Left lung (tissue), 10 donors: Measurements from ENCODE around the gene EMD. TPM values are rescaled to one million over a fixed set of nuclear protein-coding genes. Genes with fewer than 3 reads are reported as not detected.
A peak's percentile ranks its signal among the peaks of the same experiment; 100 is the strongest.

Source experiments
- ATAC-seq: fragments of 200-7000 bp; cut with Tn5 transposase; one replicate; pipeline ENCODE4 v1.9.1; 2020; ENCODE audit warnings: moderate library complexity
- DNase-seq, 4 donors: peaks; one replicate each; pipeline ENCODE4 v3.0.0-alpha.2; 2013 to 2020
- H3K27ac ChIP-seq, 2 donors: fragments of 200-600 bp; sonication (generic) in 1 of 2; one replicate each; pipeline versions ENCODE4 v1.5.0 to v1.8.0; 2020 to 2021
- H3K27me3 ChIP-seq, 2 donors: fragments of 200-600 bp; sonication (generic) in 1 of 2; one replicate each; pipeline versions ENCODE4 v1.5.0 to v1.8.0; 2020 to 2021
- H3K36me3 ChIP-seq, 2 donors: fragments of 200-600 bp; sonication (generic) in 1 of 2; one replicate each; pipeline versions ENCODE4 v1.5.0 to v1.8.0; 2020 to 2021
- H3K4me1 ChIP-seq, 2 donors: fragments of 200-600 bp; one replicate each; pipeline ENCODE4 v1.8.0; 2021
- H3K4me3 ChIP-seq, 2 donors: fragments of 200-600 bp; sonication (generic) in 1 of 2; one replicate each; pipeline versions ENCODE4 v1.5.0 to v1.8.0; 2020 to 2021; ENCODE audit warnings: mild to moderate bottlenecking in 1 of 2
- H3K9me3 ChIP-seq, 2 donors: fragments of 200-600 bp; sonication (generic) in 1 of 2; one replicate each; pipeline versions ENCODE4 v1.5.0 to v1.8.0; 2020 to 2021
- intact Hi-C, 2 donors: fragments of 100-400 bp; cut with DNase I; formaldehyde crosslinking; loops; one replicate each; pipeline versions ENCODE4 v1.11.2 to v1.14.2; 2022
- polyA plus RNA-seq, 6 donors: library from polyadenylated mRNA; unstranded; fragments of 120-200 nt; gene quantifications; one replicate each; pipeline ENCODE4 v1.2.1, GENCODE V29; 2013; ENCODE audit not compliant: insufficient read length in 6 of 6
- total RNA-seq, 2 donors: library from RNA; stranded (reverse); fragmentation: NEBNext Ultra II Directional; extraction: Animal tissue kit (Norgen Biotek cat#: 25700); gene quantifications; one replicate each; pipeline ENCODE4 v1.2.1, GENCODE V29; 2021
- TF ChIP-seq, protein P1 (sequence below), 2 donors: fragments of 200-600 bp; sonication (generic) in 1 of 2; IDR thresholded peaks; one replicate each; pipeline versions ENCODE4 v1.5.0 to v1.8.0; 2021; ENCODE audit warnings: antibody characterized with exemption in 2 of 2
- donor health status: DM: no; HTN: yes; CAD: no.
- donor health status: DM: no; HTN: no; CAD: no.

EMD gene
- total and polyA plus RNA-seq, 8 donors: 50.1 to 77.1 (median 64.1) TPM

DNA sequence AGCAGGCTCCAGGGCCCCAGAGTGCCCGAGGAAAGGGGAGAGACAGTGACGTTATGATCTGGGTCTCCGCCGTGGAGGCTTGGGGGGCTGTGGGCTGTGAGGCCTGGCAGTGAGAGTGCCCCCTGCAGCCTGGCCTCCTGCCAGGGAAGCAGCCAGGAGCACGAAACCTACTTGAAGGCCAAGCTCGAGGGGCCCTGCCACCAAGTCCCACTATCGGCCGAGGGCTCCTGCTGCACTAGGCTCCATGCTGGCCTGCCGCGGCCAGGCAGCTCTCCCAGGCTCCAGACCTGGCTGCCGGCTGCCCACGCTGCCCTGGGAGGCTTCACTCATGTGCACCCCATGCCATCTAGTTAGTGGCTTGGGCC, 23.3 kb upstream of the EMD start:
- DNase-seq (no peak), ATAC-seq (peak; percentile 1)
- H3K9me3 ChIP-seq: no peaks in the 10 kb centered on the region
- H3K4me3 ChIP-seq: no peak overlapping the region
- intact Hi-C loops: no loop called here
- no peaks in the 10 kb centered on the region for H3K27me3 ChIP-seq
- peaks cover 0 to 23% of the 10 kb centered on the region in 2 donors for H3K4me1 ChIP-seq
- TF ChIP-seq, protein P1, sequence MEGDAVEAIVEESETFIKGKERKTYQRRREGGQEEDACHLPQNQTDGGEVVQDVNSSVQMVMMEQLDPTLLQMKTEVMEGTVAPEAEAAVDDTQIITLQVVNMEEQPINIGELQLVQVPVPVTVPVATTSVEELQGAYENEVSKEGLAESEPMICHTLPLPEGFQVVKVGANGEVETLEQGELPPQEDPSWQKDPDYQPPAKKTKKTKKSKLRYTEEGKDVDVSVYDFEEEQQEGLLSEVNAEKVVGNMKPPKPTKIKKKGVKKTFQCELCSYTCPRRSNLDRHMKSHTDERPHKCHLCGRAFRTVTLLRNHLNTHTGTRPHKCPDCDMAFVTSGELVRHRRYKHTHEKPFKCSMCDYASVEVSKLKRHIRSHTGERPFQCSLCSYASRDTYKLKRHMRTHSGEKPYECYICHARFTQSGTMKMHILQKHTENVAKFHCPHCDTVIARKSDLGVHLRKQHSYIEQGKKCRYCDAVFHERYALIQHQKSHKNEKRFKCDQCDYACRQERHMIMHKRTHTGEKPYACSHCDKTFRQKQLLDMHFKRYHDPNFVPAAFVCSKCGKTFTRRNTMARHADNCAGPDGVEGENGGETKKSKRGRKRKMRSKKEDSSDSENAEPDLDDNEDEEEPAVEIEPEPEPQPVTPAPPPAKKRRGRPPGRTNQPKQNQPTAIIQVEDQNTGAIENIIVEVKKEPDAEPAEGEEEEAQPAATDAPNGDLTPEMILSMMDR (IDR thresholded peaks at IDR 0.05): no peak
- H3K36me3 ChIP-seq: peaks cover 0 to 100% of the 10 kb centered on the region in 2 donors
- peak overlapping the region; percentile 13 to 59 for H3K27ac ChIP-seq

DNA sequence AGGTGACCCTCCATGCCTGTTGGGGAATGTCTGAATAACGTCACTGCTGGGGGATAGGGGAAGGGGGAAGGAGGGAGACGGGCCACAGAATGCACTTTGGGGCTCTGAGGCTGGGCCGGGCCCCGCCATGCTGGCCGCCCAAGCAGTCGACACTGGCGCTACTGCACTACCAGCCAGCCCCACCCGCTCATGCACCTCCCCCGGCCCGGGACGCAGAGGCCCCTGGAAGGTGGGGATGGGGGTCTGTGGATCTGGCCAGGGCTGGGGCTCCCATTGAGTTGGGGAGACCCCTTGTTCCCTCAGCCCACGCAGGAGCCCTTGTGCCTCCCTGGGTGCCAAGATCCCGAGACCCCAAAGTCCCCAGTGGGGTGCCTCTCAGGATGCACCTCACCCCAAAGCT, 22.5 kb upstream of the EMD start:
- no peak overlapping the region for H3K27ac ChIP-seq
- intact Hi-C loops: no loop called here
- DNase-seq: no peak
- H3K4me1 ChIP-seq: peaks cover 0 to 15% of the 10 kb centered on the region in 2 donors
- no peak overlapping the region for H3K4me3 ChIP-seq
- H3K9me3 ChIP-seq: no peaks in the 10 kb centered on the region
- H3K27me3 ChIP-seq: no peaks in the 10 kb centered on the region
- TF ChIP-seq, protein P1 (IDR thresholded peaks at IDR 0.05): no peak
- ATAC-seq: no peak
- peaks cover 0 to 100% of the 10 kb centered on the region in 2 donors for H3K36me3 ChIP-seq

DNA sequence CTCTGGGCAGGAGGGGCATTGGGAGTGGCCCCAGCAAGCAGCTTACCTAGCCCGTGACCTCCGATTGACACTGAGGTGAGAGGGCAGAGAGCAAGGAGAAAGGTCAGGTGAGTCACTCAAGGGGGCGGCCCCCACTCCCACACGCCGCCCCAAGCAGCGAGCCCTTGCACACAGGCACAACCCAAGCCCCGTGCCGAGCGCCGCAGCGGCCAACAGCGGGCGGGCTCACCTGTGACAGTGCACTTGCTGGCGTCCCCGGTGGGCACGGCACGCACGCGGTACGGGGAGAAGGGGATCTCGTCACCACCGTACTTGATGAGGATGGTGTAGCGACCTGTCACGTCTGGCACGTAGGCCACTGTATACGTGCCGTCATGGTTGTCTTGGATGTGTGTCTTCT, 21.9 kb upstream of the EMD start:
- no peak for DNase-seq
- intact Hi-C loops: no loop called here
- no peak for ATAC-seq
- Histone ChIP-seq H3K4me1 (peaks cover 0 to 9% of the 10 kb centered on the region in 2 donors), H3K9me3 (no peaks in the 10 kb centered on the region), H3K27ac (no peak overlapping the region), H3K4me3 (no peak overlapping the region), H3K36me3 (peaks cover 0 to 100% of the 10 kb centered on the region in 2 donors), H3K27me3 (no peaks in the 10 kb centered on the region)
- TF ChIP-seq, protein P1 (IDR thresholded peaks at IDR 0.05): no peak

DNA sequence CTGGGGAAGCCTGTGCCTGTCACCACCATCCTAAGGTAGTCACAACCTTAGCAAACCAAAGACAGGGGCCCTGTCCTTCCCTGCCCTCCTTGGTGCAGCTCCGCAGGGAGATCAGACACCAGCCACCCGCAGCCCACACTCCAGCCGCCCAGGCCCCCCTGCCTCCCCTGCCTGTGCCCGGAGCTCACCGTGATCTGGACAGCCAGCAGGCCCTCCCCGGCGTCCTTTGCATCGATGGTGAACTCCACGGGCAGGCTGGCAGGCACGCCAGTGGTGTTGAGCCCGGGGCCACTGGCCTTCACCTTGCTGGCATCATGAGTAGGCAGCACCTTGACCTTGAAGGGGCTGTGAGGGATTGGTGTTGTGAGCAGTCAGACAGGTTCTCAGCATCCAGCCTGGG, 21.1 kb upstream of the EMD start:
- ATAC-seq (no peak), DNase-seq (no peak)
- intact Hi-C loops: no loop called here
- H3K27me3 ChIP-seq: no peaks in the 10 kb centered on the region
- H3K36me3 ChIP-seq: peaks cover 0 to 100% of the 10 kb centered on the region in 2 donors
- TF ChIP-seq, protein P1 (IDR thresholded peaks at IDR 0.05): no peak
- H3K27ac ChIP-seq: no peak overlapping the region
- no peak overlapping the region for H3K4me3 ChIP-seq
- no peaks in the 10 kb centered on the region for H3K9me3 ChIP-seq
- H3K4me1 ChIP-seq: peaks cover 0 to 9% of the 10 kb centered on the region in 2 donors

DNA sequence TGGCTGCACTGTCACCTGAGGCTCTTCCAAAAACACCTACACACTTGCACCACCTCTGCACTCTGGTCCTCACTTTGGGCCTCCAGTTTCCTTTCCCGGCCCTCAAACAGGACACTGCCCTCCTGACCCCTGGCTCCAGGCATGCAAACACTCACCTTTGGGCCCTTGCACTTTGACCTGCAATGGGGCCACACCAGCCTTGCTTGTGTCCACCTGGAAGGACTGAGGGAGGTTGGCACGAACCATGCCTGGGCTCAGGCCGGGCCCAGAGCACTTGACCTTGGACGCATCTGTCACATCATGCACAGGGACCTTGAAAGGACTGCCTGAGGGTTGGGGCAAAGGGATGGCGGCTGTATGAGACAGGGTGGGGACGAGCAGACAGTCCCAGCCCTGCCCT, 20.3 kb upstream of the EMD start:
- peaks cover 0 to 9% of the 10 kb centered on the region in 2 donors for H3K4me1 ChIP-seq
- intact Hi-C loops: no loop called here
- no peaks in the 10 kb centered on the region for H3K9me3 ChIP-seq
- H3K4me3 ChIP-seq: no peak overlapping the region
- TF ChIP-seq, protein P1 (IDR thresholded peaks at IDR 0.05): no peak
- ATAC-seq (no peak), DNase-seq (no peak)
- H3K27ac ChIP-seq: no peak overlapping the region
- H3K36me3 ChIP-seq: peaks cover 0 to 100% of the 10 kb centered on the region in 2 donors
- no peaks in the 10 kb centered on the region for H3K27me3 ChIP-seq
